Omental fat pad (tissue), 4 donors: Measurements from ENCODE around the gene APOBEC4. TPM values are rescaled to one million over a fixed set of nuclear protein-coding genes. Genes with fewer than 3 reads are reported as not detected.
A peak's percentile ranks its signal among the peaks of the same experiment; 100 is the strongest.
"Not testable (repeated sequence)": the region's sequence is repeated elsewhere in the genome, so short reads cannot be mapped to it uniquely, and the experiment has no call there.

ENCODE experiments used
- ATAC-seq: fragments of 150-250 bp; one replicate; pipeline ENCODE4 v1.9.1; 2016; ENCODE audit warnings: mild to moderate bottlenecking, moderate library complexity; ENCODE audit not compliant: low FRiP score
- DNase-seq: peaks from one replicate; pipeline ENCODE4 v3.0.0-alpha.2; 2019; ENCODE audit warnings: low spot score
- total RNA-seq, 4 donors: library from RNA; depleted of rRNA; stranded (reverse); fragments of >200 nt; gene quantifications; one replicate each; pipeline ENCODE4 v1.1.0, GENCODE V29; 2016
- TF ChIP-seq, protein P1 (sequence below), 3 donors: fragments of 450-650 bp; IDR thresholded peaks; one replicate each; pipeline ENCODE4 v1.5.1; 2016 to 2017; ENCODE audit warnings: antibody characterized with exemption in 3 of 3, mild to moderate bottlenecking in 3 of 3, moderate library complexity in 2 of 3

Gene APOBEC4
- total RNA-seq, 4 donors from 2014 or later: not detected

GRCh38 chr1:183622884-183623785 lies 30.0 kb downstream of the APOBEC4 start:
- TF ChIP-seq, protein P1, sequence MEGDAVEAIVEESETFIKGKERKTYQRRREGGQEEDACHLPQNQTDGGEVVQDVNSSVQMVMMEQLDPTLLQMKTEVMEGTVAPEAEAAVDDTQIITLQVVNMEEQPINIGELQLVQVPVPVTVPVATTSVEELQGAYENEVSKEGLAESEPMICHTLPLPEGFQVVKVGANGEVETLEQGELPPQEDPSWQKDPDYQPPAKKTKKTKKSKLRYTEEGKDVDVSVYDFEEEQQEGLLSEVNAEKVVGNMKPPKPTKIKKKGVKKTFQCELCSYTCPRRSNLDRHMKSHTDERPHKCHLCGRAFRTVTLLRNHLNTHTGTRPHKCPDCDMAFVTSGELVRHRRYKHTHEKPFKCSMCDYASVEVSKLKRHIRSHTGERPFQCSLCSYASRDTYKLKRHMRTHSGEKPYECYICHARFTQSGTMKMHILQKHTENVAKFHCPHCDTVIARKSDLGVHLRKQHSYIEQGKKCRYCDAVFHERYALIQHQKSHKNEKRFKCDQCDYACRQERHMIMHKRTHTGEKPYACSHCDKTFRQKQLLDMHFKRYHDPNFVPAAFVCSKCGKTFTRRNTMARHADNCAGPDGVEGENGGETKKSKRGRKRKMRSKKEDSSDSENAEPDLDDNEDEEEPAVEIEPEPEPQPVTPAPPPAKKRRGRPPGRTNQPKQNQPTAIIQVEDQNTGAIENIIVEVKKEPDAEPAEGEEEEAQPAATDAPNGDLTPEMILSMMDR (IDR thresholded peaks at IDR 0.05): no peak
- DNase-seq (no peak), ATAC-seq (peak; percentile 75)

DNA sequence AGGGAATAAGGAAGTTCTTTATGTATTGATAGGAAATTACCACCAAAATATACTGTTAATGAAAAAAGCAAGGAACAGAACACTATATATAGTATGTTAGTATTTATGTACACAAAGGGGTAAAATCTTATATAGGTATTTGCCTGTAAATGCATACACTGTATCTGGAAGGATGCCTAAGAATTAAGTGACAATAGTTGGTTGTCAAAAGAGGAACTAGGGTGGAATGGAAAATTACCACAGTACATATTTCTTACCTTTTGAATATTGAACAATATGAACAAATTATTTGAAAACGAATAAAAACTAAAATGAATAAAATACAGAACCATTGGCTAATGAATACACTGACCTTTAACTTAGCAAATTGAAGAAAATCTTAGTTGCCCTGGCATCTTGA lies 31.1 kb downstream of the APOBEC4 start:
- TF ChIP-seq, protein P1 (IDR thresholded peaks at IDR 0.05): no peak
- no peak for DNase-seq
- no peak for ATAC-seq

DNA sequence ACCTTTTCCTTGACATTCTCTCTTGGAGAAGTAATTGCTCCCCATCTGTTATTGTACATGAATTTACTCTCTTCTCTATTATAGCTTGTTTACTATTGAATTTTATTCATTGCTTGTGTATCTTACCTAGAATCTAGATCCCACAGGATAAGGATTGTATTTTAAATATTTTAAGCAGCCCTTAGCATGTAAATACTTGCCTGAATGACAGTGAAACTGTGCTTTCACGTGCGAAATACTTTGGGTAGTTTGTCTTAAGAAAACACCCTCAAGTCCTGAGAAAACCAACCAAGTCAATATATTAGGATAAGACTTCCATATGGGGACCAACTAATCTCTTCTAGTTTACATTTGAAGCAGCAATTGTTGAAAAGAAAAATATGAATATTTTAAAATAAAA lies 32.8 kb downstream of the APOBEC4 start:
- TF ChIP-seq, protein P1 (IDR thresholded peaks at IDR 0.05): no peak
- ATAC-seq: no peak
- no peak for DNase-seq

GRCh38 chr1:183619781-183620180 lies 33.3 kb downstream of the APOBEC4 start:
- TF ChIP-seq, protein P1 (IDR thresholded peaks at IDR 0.05): no peak
- DNase-seq (no peak), ATAC-seq (no peak)

DNA sequence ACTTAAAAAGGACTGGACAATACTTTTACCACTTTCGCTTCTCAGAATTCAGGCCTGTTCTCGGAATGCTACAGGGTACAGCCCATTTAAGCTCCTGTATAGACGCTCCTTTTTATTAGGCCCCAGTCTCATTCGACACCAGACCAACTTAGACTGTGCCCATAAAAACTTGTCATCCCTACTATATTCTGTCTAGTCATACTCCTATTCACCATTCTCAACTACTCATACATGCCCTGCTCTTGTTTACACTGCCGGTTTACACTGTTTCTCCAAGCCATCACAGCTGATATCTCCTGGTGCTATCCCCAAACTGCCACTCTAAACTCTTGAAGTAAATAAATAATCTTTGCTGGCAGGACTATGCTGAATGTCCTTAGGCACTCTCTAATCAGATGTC lies 34.9 kb downstream of the APOBEC4 start:
- DNase-seq, ATAC-seq: not testable (repeated sequence)

DNA sequence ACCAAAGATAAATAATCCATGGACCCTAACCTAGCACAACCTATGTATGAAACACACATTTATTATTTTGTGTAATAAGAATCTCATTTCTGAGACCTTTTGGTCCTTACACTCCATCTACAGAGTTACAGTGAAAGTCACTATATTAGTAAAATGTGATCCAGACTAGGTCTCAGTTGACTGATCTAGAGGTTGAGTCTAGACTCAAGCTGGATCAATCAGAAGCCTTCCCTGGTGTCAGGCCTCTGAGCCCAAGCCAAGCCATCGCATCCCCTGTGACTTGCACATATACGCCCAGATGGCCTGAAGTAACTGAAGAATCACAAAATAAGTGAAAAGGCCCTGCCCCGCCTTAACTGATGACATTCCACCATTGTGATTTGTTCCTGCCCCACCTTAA lies 40.1 kb downstream of the APOBEC4 start:
- not testable (repeated sequence) for DNase-seq, ATAC-seq

GRCh38 chr1:183612407-183612806 lies 40.7 kb downstream of the APOBEC4 start:
- ATAC-seq (no peak), DNase-seq (no peak)
- TF ChIP-seq, protein P1 (IDR thresholded peaks at IDR 0.05): no peak

- DNase-seq (no peak), ATAC-seq (no peak)
- TF ChIP-seq, protein P1 (IDR thresholded peaks at IDR 0.05): no peak
Observed at GRCh38 chr1:183611021-183611420, 42.1 kb downstream of the APOBEC4 start.
